ENCODE data around the gene NCK1. TPM values are rescaled to one million over a fixed set of nuclear protein-coding genes. Genes with fewer than 3 reads are reported as not detected.
A peak's percentile ranks its signal among the peaks of the same experiment; 100 is the strongest.

The NCK1 gene
- total RNA-seq, 1 donor from 2014 or later, result 43.7 TPM

DNA sequence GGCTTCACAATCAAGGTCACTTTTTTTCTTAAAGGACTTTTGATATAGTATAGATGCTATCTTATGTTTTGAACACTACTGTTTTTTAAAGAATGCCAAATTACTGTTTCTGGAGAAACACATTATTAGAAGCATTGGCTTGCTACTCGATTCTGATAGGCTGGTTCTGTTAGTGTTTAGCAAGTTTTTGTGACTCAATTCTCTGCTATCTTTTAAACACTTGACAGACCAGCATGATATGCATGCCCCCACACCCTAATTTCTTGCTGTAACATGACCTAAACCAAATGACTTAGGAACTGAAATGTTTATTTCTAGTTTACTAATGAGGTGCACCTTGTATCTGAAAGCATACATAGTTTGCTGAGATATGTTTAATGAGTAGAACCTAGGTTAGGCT is 90.3 kb downstream of the NCK1 start:
- Histone ChIP-seq H2AFZ (ENCODE audit: low read depth, low read length) (no peak overlapping the region), H3K79me2 (ENCODE audit: insufficient read depth, low read length) (no peaks in the 10 kb centered on the region), H3K9ac (ENCODE audit: low read length) (no peak overlapping the region), H3K27me3 (ENCODE audit: insufficient read depth, low read length) (no peaks in the 10 kb centered on the region), H3K4me3 (ENCODE audit: insufficient read depth, low read depth, low read length) (no peak overlapping the region), H3K27ac (ENCODE audit: low read depth, low read length) (no peak overlapping the region), H3K9me3 (ENCODE audit: insufficient read depth, low read depth, low read length) (no peaks in the 10 kb centered on the region), H4K20me1 (ENCODE audit: insufficient read depth, low read length) (no peaks in the 10 kb centered on the region), H3K4me2 (ENCODE audit: low read length) (no peak overlapping the region), H3K4me1 (ENCODE audit: insufficient read depth, low read length) (peaks cover 15% of the 10 kb centered on the region), H3K36me3 (ENCODE audit: insufficient read depth, low read length) (no peaks in the 10 kb centered on the region)
- Mint-ChIP-seq H3K4me3 (ENCODE audit: unreplicated experiment) (no peak overlapping the region), H3K36me3 (ENCODE audit: low read depth, unreplicated experiment) (no peaks in the 10 kb centered on the region), H3K9me3 (ENCODE audit: unreplicated experiment) (no peaks in the 10 kb centered on the region), H3K27me3 (ENCODE audit: low read depth, unreplicated experiment) (no peaks in the 10 kb centered on the region), H3K27ac (ENCODE audit: unreplicated experiment) (no peak overlapping the region), H3K4me1 (ENCODE audit: low read depth, unreplicated experiment) (peaks cover 38% of the 10 kb centered on the region)
- TF ChIP-seq EZH2 (IDR thresholded peaks at IDR 0.05; ENCODE audit: insufficient read depth, low read length), result no peak
- TF ChIP-seq CTCF (IDR thresholded peaks at IDR 0.05; ENCODE audit: insufficient read depth, low read depth, low read length), result no peak
- DNase-seq (ENCODE audit: low read depth), result peak; percentile 40
- FAIRE-seq, result peak; percentile 17

GRCh38 chr3:136954251-136954650 is 92.2 kb downstream of the NCK1 start:
- peaks cover 44% of the 10 kb centered on the region for H3K4me1 Mint-ChIP-seq (ENCODE audit: low read depth, unreplicated experiment)
- H3K4me3 Mint-ChIP-seq (ENCODE audit: unreplicated experiment), result no peak overlapping the region
- no peak for FAIRE-seq
- peak; percentile 46 for DNase-seq (ENCODE audit: low read depth)
- H3K4me3 ChIP-seq (ENCODE audit: insufficient read depth, low read depth, low read length), result no peak overlapping the region
- no peak overlapping the region for H3K27ac Mint-ChIP-seq (ENCODE audit: unreplicated experiment)
- peaks cover 15% of the 10 kb centered on the region for H3K4me1 ChIP-seq (ENCODE audit: insufficient read depth, low read length)
- H3K4me2 ChIP-seq (ENCODE audit: low read length), result no peak overlapping the region
- H3K36me3 ChIP-seq (ENCODE audit: insufficient read depth, low read length), result no peaks in the 10 kb centered on the region
- no peaks in the 10 kb centered on the region for H3K36me3 Mint-ChIP-seq (ENCODE audit: low read depth, unreplicated experiment)
- no peaks in the 10 kb centered on the region for H4K20me1 ChIP-seq (ENCODE audit: insufficient read depth, low read length)
- H3K27me3 ChIP-seq (ENCODE audit: insufficient read depth, low read length), result no peaks in the 10 kb centered on the region
- H3K9me3 Mint-ChIP-seq (ENCODE audit: unreplicated experiment), result no peaks in the 10 kb centered on the region
- no peak overlapping the region for H3K27ac ChIP-seq (ENCODE audit: low read depth, low read length)
- TF ChIP-seq CTCF (IDR thresholded peaks at IDR 0.05; ENCODE audit: insufficient read depth, low read depth, low read length), result no peak
- no peak for TF ChIP-seq EZH2 (IDR thresholded peaks at IDR 0.05; ENCODE audit: insufficient read depth, low read length)
- H3K27me3 Mint-ChIP-seq (ENCODE audit: low read depth, unreplicated experiment), result no peaks in the 10 kb centered on the region
- no peak overlapping the region for H3K9ac ChIP-seq (ENCODE audit: low read length)
- no peaks in the 10 kb centered on the region for H3K79me2 ChIP-seq (ENCODE audit: insufficient read depth, low read length)
- H2AFZ ChIP-seq (ENCODE audit: low read depth, low read length), result no peak overlapping the region
- no peaks in the 10 kb centered on the region for H3K9me3 ChIP-seq (ENCODE audit: insufficient read depth, low read depth, low read length)

- peak; percentile 32 for FAIRE-seq
- peak overlapping the region; percentile 67 for H3K4me2 ChIP-seq (ENCODE audit: low read length)
- TF ChIP-seq CTCF (IDR thresholded peaks at IDR 0.05; ENCODE audit: insufficient read depth, low read depth, low read length) (no peak), EZH2 (IDR thresholded peaks at IDR 0.05; ENCODE audit: insufficient read depth, low read length) (no peak)
These were observed 93.2 kb downstream of the NCK1 start for GRCh38 chr3:136954980-136955780.

More at GRCh38 chr3:136954980-136955780, 93.2 kb downstream of the NCK1 start:
- Histone ChIP-seq H3K27me3 (ENCODE audit: insufficient read depth, low read length) (no peaks in the 10 kb centered on the region), H3K36me3 (ENCODE audit: insufficient read depth, low read length) (no peaks in the 10 kb centered on the region), H4K20me1 (ENCODE audit: insufficient read depth, low read length) (no peaks in the 10 kb centered on the region), H2AFZ (ENCODE audit: low read depth, low read length) (no peak overlapping the region), H3K9ac (ENCODE audit: low read length) (peak overlapping the region; percentile 27), H3K79me2 (ENCODE audit: insufficient read depth, low read length) (no peaks in the 10 kb centered on the region), H3K4me1 (ENCODE audit: insufficient read depth, low read length) (peaks cover 15% of the 10 kb centered on the region), H3K9me3 (ENCODE audit: insufficient read depth, low read depth, low read length) (no peaks in the 10 kb centered on the region), H3K27ac (ENCODE audit: low read depth, low read length) (peak overlapping the region; percentile 61), H3K4me3 (ENCODE audit: insufficient read depth, low read depth, low read length) (no peak overlapping the region)
- DNase-seq (ENCODE audit: low read depth), result peak; percentile 36
- H3K9me3 Mint-ChIP-seq (ENCODE audit: unreplicated experiment), result no peaks in the 10 kb centered on the region
- H3K27ac Mint-ChIP-seq (ENCODE audit: unreplicated experiment), result peak overlapping the region; percentile 90
- peak overlapping the region; percentile 18 for H3K4me3 Mint-ChIP-seq (ENCODE audit: unreplicated experiment)
- no peaks in the 10 kb centered on the region for H3K36me3 Mint-ChIP-seq (ENCODE audit: low read depth, unreplicated experiment)
- peaks cover 45% of the 10 kb centered on the region for H3K4me1 Mint-ChIP-seq (ENCODE audit: low read depth, unreplicated experiment)
- no peaks in the 10 kb centered on the region for H3K27me3 Mint-ChIP-seq (ENCODE audit: low read depth, unreplicated experiment)
